A549 (cell line): ENCODE data around the gene GJA8. TPM values are rescaled to one million over a fixed set of nuclear protein-coding genes. Genes with fewer than 3 reads are reported as not detected.
"Not testable (repeated sequence)": the region's sequence is repeated elsewhere in the genome, so short reads cannot be mapped to it uniquely, and the experiment has no call there.

Experiments used
- ATAC-seq, 2 experiments: fragments of 200-7000 bp in 1 of 2; fragments of >200 bp in 1 of 2; cut with Nextera tagmentation in 1 of 2; cut with Tn5 transposase in 1 of 2; 3 replicates each; pipeline versions ENCODE4 v1.8.0 to v1.9.1; 2018 to 2020; ENCODE audit warnings: mild to moderate bottlenecking in 1 of 2, moderate library complexity in 1 of 2
- CTCF ChIA-PET: fragments of 300-600 bp; sonication (Branson Sonifier 250); formaldehyde crosslinking; extraction: SDS; loops from one replicate; lab custom pipeline; 2021; ENCODE audit warnings: antibody characterized with exemption, inconsistent platforms; lab: Yijun Ruan, JAX
- POLR2A ChIA-PET: fragments of 350-600 bp; formaldehyde crosslinking; extraction: SDS; loops from one replicate; lab custom pipeline; 2021; ENCODE audit warnings: antibody characterized with exemption, inconsistent platforms; lab: Yijun Ruan, JAX
- DNase-seq, 2 experiments: peaks; one replicate each; pipeline versions ENCODE4 v3.0.0 to v3.0.0-alpha.2; 2011 to 2016; ENCODE audit warnings: low read depth in 1 of 2, low spot score in 1 of 2
- FAIRE-seq: peaks from 2 replicates; lab custom pipeline; 2011; peaks lifted over from hg19 to GRCh38; lab: Jason Lieb, UNC
- H3K27ac ChIP-seq, 2 experiments: fragments of >200 bp; sonication (Bioruptor Twin); formaldehyde crosslinking; 3 replicates each; pipeline ENCODE4 v1.5.1; 2016 to 2017
- H3K4me1 ChIP-seq: fragments of >200 bp; sonication (Bioruptor Twin); formaldehyde crosslinking; 3 replicates; pipeline ENCODE4 v1.6.1; 2016
- H3K4me2 ChIP-seq: fragments of >200 bp; sonication (Bioruptor Twin); formaldehyde crosslinking; 3 replicates; pipeline ENCODE4 v1.6.1; 2016
- H3K4me3 ChIP-seq: fragments of >200 bp; sonication (Bioruptor Twin); formaldehyde crosslinking; 3 replicates; pipeline ENCODE4 v1.5.1; 2016
- H3K9me3 ChIP-seq: fragments of >200 bp; sonication (Bioruptor Twin); formaldehyde crosslinking; 3 replicates; pipeline ENCODE4 v1.6.1; 2016
- BHLHE40 ChIP-seq: IDR thresholded peaks from 2 replicates; pipeline ENCODE4 v1.6.1; 2012; ENCODE audit warnings: low read depth, low read length, inconsistent platforms
- CBX2 ChIP-seq: fragments of 200-600 bp; sonication (generic); IDR thresholded peaks from 2 replicates; pipeline ENCODE4 v1.6.1; 2016; ENCODE audit warnings: low read depth, mild to moderate bottlenecking, borderline replicate concordance
- CBX8 ChIP-seq: fragments of 200-600 bp; sonication (generic); IDR thresholded peaks from 2 replicates; pipeline ENCODE4 v1.6.1; 2016
- CEBPB ChIP-seq, 2 experiments: fragments of >200 bp in 1 of 2; sonication (Bioruptor Twin) in 1 of 2; formaldehyde crosslinking in 1 of 2; IDR thresholded peaks; 2 replicates each; pipeline ENCODE4 v1.6.1; 2012 to 2016
- EHF ChIP-seq: fragments of 250-450 bp; sonication (Bioruptor Pico); IDR thresholded peaks from 2 replicates; pipeline ENCODE4 v1.5.0; 2020; ENCODE audit warnings: mild to moderate bottlenecking
- FOSL2 ChIP-seq, 2 experiments: fragments of 450-650 bp in 1 of 2; fragments of >200 bp in 1 of 2; sonication (Bioruptor Twin) in 1 of 2; formaldehyde crosslinking; IDR thresholded peaks; 2 replicates each; pipeline versions ENCODE4 v1.5.0 to v1.6.1; 2016 to 2020; ENCODE audit warnings: mild to moderate bottlenecking in 1 of 2, moderate library complexity in 1 of 2
- FOXS1 ChIP-seq: fragments of 250-450 bp; sonication (Bioruptor Pico); IDR thresholded peaks from 2 replicates; pipeline ENCODE4 v1.5.0; 2020; ENCODE audit warnings: mild to moderate bottlenecking, moderate library complexity
- HDAC2 ChIP-seq: fragments of 200-600 bp; sonication (generic); IDR thresholded peaks from 2 replicates; pipeline ENCODE4 v1.6.1; 2016
- HEYL ChIP-seq: fragments of 250-450 bp; sonication (Bioruptor Pico); IDR thresholded peaks from 2 replicates; pipeline ENCODE4 v1.8.0; 2021; ENCODE audit warnings: mild to moderate bottlenecking, moderate library complexity
- JUN ChIP-seq, 2 experiments: fragments of >200 bp; sonication (Bioruptor Twin); formaldehyde crosslinking; IDR thresholded peaks; 2 replicates in 1 of 2; 3 replicates in 1 of 2; pipeline ENCODE4 v1.6.1; 2016 to 2017
- JUNB ChIP-seq: fragments of >200 bp; sonication (Bioruptor Twin); formaldehyde crosslinking; IDR thresholded peaks from 2 replicates; pipeline ENCODE4 v1.6.1; 2016
- KDM5A ChIP-seq: fragments of 200-600 bp; sonication (generic); IDR thresholded peaks from 2 replicates; pipeline ENCODE4 v1.6.1; 2016; ENCODE audit warnings: antibody characterized with exemption, mild to moderate bottlenecking
- MYC ChIP-seq: IDR thresholded peaks from 2 replicates; pipeline ENCODE4 v1.6.1; 2012; ENCODE audit warnings: mild to moderate bottlenecking, inconsistent platforms, low read length, improper control_type of control experiment, borderline replicate concordance
- PHF8 ChIP-seq: fragments of 200-600 bp; sonication (generic); IDR thresholded peaks from 2 replicates; pipeline ENCODE4 v1.6.1; 2016; ENCODE audit warnings: low read depth, mild to moderate bottlenecking, antibody characterized with exemption, moderate library complexity, borderline replicate concordance
- POLR2A ChIP-seq: IDR thresholded peaks from 2 replicates; pipeline ENCODE4 v1.6.1; 2012; ENCODE audit warnings: mild to moderate bottlenecking, low read length
- RARB ChIP-seq: fragments of 250-450 bp; sonication (Bioruptor Pico); IDR thresholded peaks from 2 replicates; pipeline ENCODE4 v1.8.0; 2021; ENCODE audit warnings: mild to moderate bottlenecking, moderate library complexity
- RNF2 ChIP-seq: fragments of 200-600 bp; sonication (generic); IDR thresholded peaks from 2 replicates; pipeline ENCODE4 v1.6.1; 2016; ENCODE audit warnings: low read depth, mild to moderate bottlenecking, antibody characterized with exemption, moderate library complexity, borderline replicate concordance
- TP53 ChIP-seq: fragments of 250-450 bp; sonication (Bioruptor Pico); IDR thresholded peaks from 2 replicates; pipeline ENCODE4 v1.5.0; 2021; ENCODE audit warnings: mild to moderate bottlenecking, moderate library complexity
- ZFP36 ChIP-seq: fragments of 450-650 bp; IDR thresholded peaks from 2 replicates; pipeline ENCODE4 v1.6.1; 2014; ENCODE audit warnings: borderline replicate concordance; ENCODE audit not compliant: partially characterized antibody
- WGBS: methylation state at CpG from one replicate; pipeline ENCODE4 v1.1.6; 2017; ENCODE audit errors: missing lambda C conversion rate; 5-methylcytosine and 5-hydroxymethylcytosine counted together
- polyA plus RNA-seq, 4 experiments: library from polyadenylated mRNA; depleted of rRNA in 3 of 4; stranded (reverse); fragments of >200 nt; fragmentation: RNase III in 1 of 4; extraction: RNeasy Plus Mini Kit Qiagen cat#74134 plus additional on column Dnase treatment in 1 of 4; gene quantifications; 2 replicates in 3 of 4; 3 replicates in 1 of 4; pipeline ENCODE4 v1.2.3, GENCODE V29; 2011 to 2017
- TF ChIP-seq, protein P1 (sequence below): fragments of >200 bp; sonication (Bioruptor Twin); formaldehyde crosslinking; IDR thresholded peaks from 2 replicates; pipeline ENCODE4 v1.6.1; 2016
- TF ChIP-seq, protein P2 (sequence below): fragments of >200 bp; sonication (Bioruptor Twin); formaldehyde crosslinking; IDR thresholded peaks from 3 replicates; pipeline ENCODE4 v1.6.1; 2016
- TF ChIP-seq, protein P3 (sequence below): IDR thresholded peaks from 2 replicates; pipeline ENCODE4 v1.6.1; 2012

The GJA8 gene
- polyA plus RNA-seq, 2 of the 4 experiments (the other 2 are of a cell fraction): not detected

DNA sequence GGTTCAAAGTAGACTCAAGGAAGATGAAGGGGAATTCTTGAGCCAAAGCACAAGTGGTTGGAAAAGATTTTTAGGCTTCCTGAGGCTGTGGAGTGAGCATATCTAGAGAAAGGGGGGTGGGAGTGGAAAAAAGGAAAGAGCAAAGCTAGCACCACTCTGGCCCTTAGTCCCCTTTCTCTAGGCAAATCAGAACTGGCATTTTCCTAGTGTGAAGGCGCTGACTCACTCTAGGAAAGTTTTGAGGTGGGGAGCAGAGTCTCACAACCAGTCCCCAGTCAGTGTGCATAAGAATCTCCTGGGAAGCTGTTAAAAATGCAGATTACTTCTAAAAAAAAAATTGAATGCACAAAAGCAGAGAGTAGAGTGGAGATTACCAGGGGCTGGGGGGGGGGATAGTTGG, 22.2 kb downstream of the GJA8 start:
- ATAC-seq (no peak), DNase-seq (no peak)
- H3K4me2 ChIP-seq: no peak overlapping the region
- 0 out of 6 replicates have a peak overlapping the region, but pooled peaks of 1 of the 2 experiments have one; percentile 27 for H3K27ac ChIP-seq
- no peaks in the 10 kb centered on the region for H3K9me3 ChIP-seq
- no peak overlapping the region for H3K4me3 ChIP-seq
- ChIA-PET CTCF (no interaction called here), POLR2A (no interaction called here)
- peaks cover 5% of the 10 kb centered on the region; the same call in 2 of the 3 replicates for H3K4me1 ChIP-seq
- TF ChIP-seq FOSL2 (IDR thresholded peaks at IDR 0.05) (no peak), FOSL2 (CRISPR knock-in tag; IDR thresholded peaks at IDR 0.05) (no peak), BHLHE40 (no peak), MYC (no peak), TP53 (CRISPR knock-in tag) (no peak), KDM5A (no peak), CEBPB (IDR thresholded peaks at IDR 0.05) (no peak), EHF (no peak), HEYL (CRISPR knock-in tag) (no peak), JUN (IDR thresholded peaks at IDR 0.05) (no peak), RNF2 (no peak), RARB (CRISPR knock-in tag) (no peak), FOXS1 (CRISPR knock-in tag) (no peak), JUNB (no peak), HDAC2 (no peak), CBX2 (no peak), CBX8 (no peak), ZFP36 (no peak)
- TF ChIP-seq, protein P1, sequence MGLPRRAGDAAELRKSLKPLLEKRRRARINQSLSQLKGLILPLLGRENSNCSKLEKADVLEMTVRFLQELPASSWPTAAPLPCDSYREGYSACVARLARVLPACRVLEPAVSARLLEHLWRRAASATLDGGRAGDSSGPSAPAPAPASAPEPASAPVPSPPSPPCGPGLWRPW: no peak
- TF ChIP-seq, all 56 proteins: peak for 0
- no peak for FAIRE-seq
- WGBS: 67% methylated on average over 1 of the region's 1 CpG

DNA sequence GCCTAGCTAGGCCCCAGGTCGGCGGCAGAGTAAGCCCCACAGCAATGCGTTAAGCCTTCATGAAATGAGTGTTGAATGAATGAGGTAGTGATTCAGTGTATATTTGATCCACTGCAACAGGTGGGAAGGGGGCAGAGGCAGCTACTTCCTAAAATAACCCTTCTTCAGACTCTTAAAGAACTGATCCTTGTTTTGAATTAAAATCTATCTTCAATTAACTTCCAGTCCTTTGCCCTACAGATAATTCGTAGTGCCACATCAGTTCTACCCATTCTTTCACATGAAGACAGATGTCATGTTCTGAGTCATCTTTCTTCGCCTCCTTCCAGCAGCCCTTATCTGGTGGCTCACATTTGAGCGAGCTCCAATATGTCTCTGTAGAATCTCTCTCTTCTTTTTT, 24.6 kb downstream of the GJA8 start:
- POLR2A ChIA-PET, DNase-seq, FAIRE-seq, H3K9me3 ChIP-seq, CTCF ChIA-PET, H3K4me3 ChIP-seq, ATAC-seq, H3K27ac ChIP-seq, H3K4me2 ChIP-seq, H3K4me1 ChIP-seq: not testable (repeated sequence)
- WGBS: 69% methylated on average over 4 of the region's 6 CpGs

DNA sequence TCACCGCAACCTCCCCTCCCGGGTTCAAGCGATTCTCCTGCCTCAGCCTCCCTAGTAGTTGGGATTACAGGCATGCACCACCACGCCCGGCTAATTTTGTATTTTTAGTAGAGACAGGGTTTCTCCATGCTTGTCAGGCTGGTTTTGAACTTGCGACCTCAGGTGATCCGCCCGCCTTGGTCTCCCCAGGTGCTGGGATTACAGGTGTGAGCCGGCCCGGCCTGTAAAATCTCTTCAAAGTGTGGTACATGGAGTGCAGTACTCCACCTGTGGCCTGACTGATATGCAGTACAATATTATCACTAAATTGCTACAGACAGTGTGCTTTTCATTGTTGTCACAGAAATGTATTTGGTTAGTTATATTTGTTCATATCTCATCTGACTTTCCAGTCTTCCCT, 25.1 kb downstream of the GJA8 start:
- not testable (repeated sequence) for FAIRE-seq

DNA sequence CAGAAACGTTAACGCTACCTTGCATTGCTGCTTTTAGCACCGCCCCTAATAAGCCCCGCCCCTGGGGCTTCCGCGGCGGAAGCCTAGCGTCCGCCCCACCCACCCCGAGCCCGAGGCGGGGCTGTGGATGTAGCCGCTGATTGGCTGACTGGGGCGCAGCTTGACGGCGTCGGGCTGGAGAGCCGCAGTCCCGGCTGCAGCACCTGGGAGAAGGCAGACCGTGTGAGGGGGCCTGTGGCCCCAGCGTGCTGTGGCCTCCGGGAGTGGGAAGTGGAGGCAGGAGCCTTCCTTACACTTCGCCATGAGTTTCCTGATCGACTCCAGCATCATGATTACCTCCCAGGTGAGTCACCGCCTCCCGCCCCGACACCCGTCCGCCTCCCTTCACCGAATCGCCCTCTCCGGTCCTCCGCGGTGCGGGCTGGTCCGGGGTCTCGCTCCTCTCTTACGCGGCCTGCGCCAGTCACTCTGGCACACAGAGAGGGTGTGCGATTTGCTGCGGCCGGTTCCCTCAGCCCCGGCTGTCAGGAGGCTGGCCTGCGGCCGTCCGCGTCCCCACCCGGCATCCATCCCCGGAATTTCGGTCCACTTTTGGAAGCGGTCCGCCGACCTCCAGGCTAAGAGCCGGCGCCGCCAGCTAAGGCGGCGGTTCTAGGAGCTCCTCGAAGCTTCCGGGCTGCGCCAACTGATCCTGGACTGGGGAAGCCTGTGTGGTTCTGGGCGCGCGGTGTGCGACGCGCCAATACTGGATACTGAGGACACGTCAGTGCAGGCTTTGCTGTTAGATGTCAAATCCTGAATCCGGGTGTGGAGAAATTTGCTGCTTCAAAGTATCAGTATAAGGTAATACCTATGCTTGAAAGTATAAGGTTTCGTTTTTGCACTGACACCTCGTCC, 25.9 kb downstream of the GJA8 start, which contains the start of gene GPR89B:
Gene GPR89B, plus strand, starts transcription at position 185 of the 897 bp plus-strand sequence. Its CDS starts 117 bp downstream, at position 302.
- H3K4me1 ChIP-seq; CTCF ChIA-PET; H3K9me3 ChIP-seq; POLR2A ChIA-PET; FAIRE-seq; TF ChIP-seq FOSL2 (IDR thresholded peaks at IDR 0.05): not testable (repeated sequence)
- DNase-seq (peak; percentile 54 to 87), ATAC-seq (peak; percentile 99 to 100)
- Histone ChIP-seq H3K27ac (peak within 1 kb of the TSS; percentile 74 to 85), H3K4me2 (peak within 1 kb of the TSS; percentile 70), H3K4me3 (peak within 1 kb of the TSS; percentile 87)
- WGBS: under 1% methylated on average over 22 of the region's 72 CpGs
- TF ChIP-seq POLR2A (peak; percentile 94), KDM5A (peak; percentile 33; the same call in 1 of the 2 replicates), FOSL2 (CRISPR knock-in tag; IDR thresholded peaks at IDR 0.05) (peak; percentile 37; the same call in 1 of the 2 replicates), PHF8 (peak; percentile 83), JUN (IDR thresholded peaks at IDR 0.05) (peak in 1 of 2 experiments; percentile 56; a peak in 2 of 5 replicates)
- TF ChIP-seq, protein P2, sequence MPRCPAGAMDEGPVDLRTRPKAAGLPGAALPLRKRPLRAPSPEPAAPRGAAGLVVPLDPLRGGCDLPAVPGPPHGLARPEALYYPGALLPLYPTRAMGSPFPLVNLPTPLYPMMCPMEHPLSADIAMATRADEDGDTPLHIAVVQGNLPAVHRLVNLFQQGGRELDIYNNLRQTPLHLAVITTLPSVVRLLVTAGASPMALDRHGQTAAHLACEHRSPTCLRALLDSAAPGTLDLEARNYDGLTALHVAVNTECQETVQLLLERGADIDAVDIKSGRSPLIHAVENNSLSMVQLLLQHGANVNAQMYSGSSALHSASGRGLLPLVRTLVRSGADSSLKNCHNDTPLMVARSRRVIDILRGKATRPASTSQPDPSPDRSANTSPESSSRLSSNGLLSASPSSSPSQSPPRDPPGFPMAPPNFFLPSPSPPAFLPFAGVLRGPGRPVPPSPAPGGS: peak; percentile 58; the same call in 1 of the 3 replicates
- TF ChIP-seq, protein P3, sequence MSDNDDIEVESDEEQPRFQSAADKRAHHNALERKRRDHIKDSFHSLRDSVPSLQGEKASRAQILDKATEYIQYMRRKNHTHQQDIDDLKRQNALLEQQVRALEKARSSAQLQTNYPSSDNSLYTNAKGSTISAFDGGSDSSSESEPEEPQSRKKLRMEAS: peak; percentile 44
- TF ChIP-seq, all 56 proteins: peak for 7; not testable (repeated sequence) for 49

More for the DNA sequence above, 25.1 kb downstream of the GJA8 start:
- DNase-seq, POLR2A ChIA-PET, H3K4me2 ChIP-seq, H3K9me3 ChIP-seq, H3K4me3 ChIP-seq, CTCF ChIA-PET, H3K4me1 ChIP-seq, H3K27ac ChIP-seq: not testable (repeated sequence)
- 100% methylated on average over 5 of the region's 10 CpGs for WGBS
- 0 out of 6 replicates have a peak, but pooled peaks of 1 of the 2 experiments have one; percentile 1 for ATAC-seq

DNA sequence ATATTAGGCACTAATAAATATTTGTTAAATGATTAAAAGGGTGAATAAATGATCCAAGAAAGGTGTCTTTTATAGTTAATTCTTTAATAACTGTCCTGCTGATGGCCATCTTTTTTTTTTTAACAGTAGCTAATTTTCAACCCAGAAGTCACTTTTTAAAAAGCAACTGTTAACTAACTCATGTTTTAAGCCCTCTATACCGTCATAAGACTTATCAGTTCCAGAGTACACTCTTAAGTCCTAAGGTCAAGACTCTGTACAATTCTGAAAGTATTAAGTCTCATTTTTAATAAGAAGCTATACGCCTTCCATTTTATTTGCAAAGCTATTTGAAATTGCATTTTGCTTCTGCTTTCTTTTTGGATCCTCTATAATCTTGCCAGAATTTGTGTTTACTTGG, 28.5 kb downstream of the GJA8 start:
- CTCF ChIA-PET: interaction anchor here (0.6 kb wide), 1 partner anchor 12 kb away, joined by 3 read pairs; no protein-coding TSS in a partner anchor
- WGBS: 91% methylated on average over 2 of the region's 2 CpGs
- FAIRE-seq, ATAC-seq, H3K4me3 ChIP-seq, DNase-seq, H3K9me3 ChIP-seq, POLR2A ChIA-PET, H3K27ac ChIP-seq, H3K4me2 ChIP-seq, H3K4me1 ChIP-seq: not testable (repeated sequence)

DNA sequence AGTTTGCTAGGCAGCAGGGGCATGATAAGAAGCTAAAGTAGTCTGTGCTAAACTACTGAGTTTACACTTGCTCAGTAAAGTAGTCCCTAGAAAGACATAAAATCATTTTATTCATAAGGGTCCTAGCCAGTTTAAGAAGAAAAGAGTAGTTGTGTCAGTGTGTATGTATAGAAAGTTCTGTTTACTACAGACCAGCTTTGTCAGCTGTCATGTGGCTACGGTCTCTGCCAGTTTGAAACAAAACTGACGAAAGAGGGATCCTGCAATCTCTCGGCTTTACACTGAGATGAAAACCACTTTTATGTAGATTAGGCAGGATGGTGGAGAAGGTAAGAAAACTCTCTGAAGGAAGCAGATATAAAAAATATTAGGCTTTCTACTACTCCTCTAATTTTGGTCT, 32.7 kb downstream of the GJA8 start:
- H3K4me1 ChIP-seq, FAIRE-seq, POLR2A ChIA-PET, CTCF ChIA-PET, ATAC-seq, H3K4me3 ChIP-seq, DNase-seq, H3K4me2 ChIP-seq, H3K27ac ChIP-seq, H3K9me3 ChIP-seq: not testable (repeated sequence)
- WGBS: 98% methylated on average over 3 of the region's 3 CpGs
